BLaER1 (cell line): ENCODE results near the gene NEIL1.
"Not testable (repeated sequence)": the region's sequence is repeated elsewhere in the genome, so short reads cannot be mapped to it uniquely, and the experiment has no call there.

ENCODE experiments used
- H3K27ac ChIP-seq: shearing (Covaris generic); formaldehyde crosslinking; 2 replicates; pipeline ENCODE4 v1.8.1; 2022
- H3K27me3 ChIP-seq: shearing (Covaris generic); formaldehyde crosslinking; 2 replicates; pipeline ENCODE4 v1.8.1; 2022
- H3K36me3 ChIP-seq: shearing (Covaris generic); formaldehyde crosslinking; 2 replicates; pipeline ENCODE4 v1.8.1; 2022
- H3K4me1 ChIP-seq: shearing (Covaris generic); formaldehyde crosslinking; 2 replicates; pipeline ENCODE4 v1.8.1; 2022
- H3K4me2 ChIP-seq: shearing (Covaris generic); formaldehyde crosslinking; 2 replicates; pipeline ENCODE4 v1.8.1; 2022
- H3K4me3 ChIP-seq: shearing (Covaris generic); formaldehyde crosslinking; 2 replicates; pipeline ENCODE4 v1.8.1; 2022
- H3K9ac ChIP-seq: shearing (Covaris generic); formaldehyde crosslinking; 2 replicates; pipeline ENCODE4 v1.8.1; 2022
- H3K9me3 ChIP-seq: shearing (Covaris generic); formaldehyde crosslinking; 2 replicates; pipeline ENCODE4 v1.8.1; 2022
- H4K20me1 ChIP-seq: shearing (Covaris generic); formaldehyde crosslinking; 2 replicates; pipeline ENCODE4 v1.8.1; 2022
- Cebpa-rat ChIP-seq: shearing (Covaris generic); IDR thresholded peaks from 2 replicates; pipeline ENCODE4 v1.8.1; 2022

Gene NEIL1

GRCh38 chr15:75335313-75335704 is 11.5 kb upstream of the NEIL1 start:
- H3K4me3 ChIP-seq, result peak overlapping the region; percentile 83

GRCh38 chr15:75335705-75336355 is 11.0 kb upstream of the NEIL1 start, which contains the start of gene COMMD4:
Gene COMMD4, plus strand, starts transcription at chr15:75336063. Its CDS starts 27 bp downstream, at chr15:75336090.
- peaks cover 26% of the 10 kb centered on the region for H3K36me3 ChIP-seq
- H3K27me3 ChIP-seq, result no peaks in the 10 kb centered on the region
- no peaks in the 10 kb centered on the region for H3K9me3 ChIP-seq
- peak within 1 kb of the TSS; percentile 86 for H3K9ac ChIP-seq
- H3K4me3 ChIP-seq, result peak within 1 kb of the TSS; percentile 83
- TF ChIP-seq Cebpa-rat, result no peak
- H4K20me1 ChIP-seq, result no peaks in the 10 kb centered on the region
- peaks cover 22% of the 10 kb centered on the region for H3K4me1 ChIP-seq
- peak within 1 kb of the TSS; percentile 82 for H3K27ac ChIP-seq
- H3K4me2 ChIP-seq, result peak within 1 kb of the TSS; percentile 97

More at GRCh38 chr15:75335313-75335704, 11.5 kb upstream of the NEIL1 start:
- TF ChIP-seq Cebpa-rat, result no peak
- Histone ChIP-seq H3K9ac (peak overlapping the region; percentile 86), H3K27me3 (no peaks in the 10 kb centered on the region), H4K20me1 (no peaks in the 10 kb centered on the region), H3K4me2 (peak overlapping the region; percentile 97), H3K36me3 (peaks cover 21% of the 10 kb centered on the region), H3K27ac (peak overlapping the region; percentile 82), H3K4me1 (peaks cover 22% of the 10 kb centered on the region), H3K9me3 (no peaks in the 10 kb centered on the region)

- no peak for TF ChIP-seq Cebpa-rat
- H3K4me3 ChIP-seq, result no peak overlapping the region
These were observed 8.1 kb upstream of the NEIL1 start for GRCh38 chr15:75338661-75339240.

GRCh38 chr15:75339531-75340240 is 7.2 kb upstream of the NEIL1 start:
- Histone ChIP-seq H3K27me3 (no peaks in the 10 kb centered on the region), H3K4me3 (no peak overlapping the region), H4K20me1 (no peaks in the 10 kb centered on the region), H3K4me2 (no peak overlapping the region), H3K9me3 (no peaks in the 10 kb centered on the region), H3K9ac (no peak overlapping the region), H3K27ac (no peak overlapping the region), H3K4me1 (peaks cover 36% of the 10 kb centered on the region), H3K36me3 (peaks cover 35% of the 10 kb centered on the region)
- no peak for TF ChIP-seq Cebpa-rat

More at GRCh38 chr15:75338661-75339240, 8.1 kb upstream of the NEIL1 start:
- H3K9ac ChIP-seq, result no peak overlapping the region
- H3K36me3 ChIP-seq, result peaks cover 35% of the 10 kb centered on the region
- no peaks in the 10 kb centered on the region for H4K20me1 ChIP-seq
- no peak overlapping the region for H3K27ac ChIP-seq
- no peaks in the 10 kb centered on the region for H3K9me3 ChIP-seq
- no peak overlapping the region for H3K4me2 ChIP-seq
- peaks cover 27% of the 10 kb centered on the region for H3K4me1 ChIP-seq
- H3K27me3 ChIP-seq, result no peaks in the 10 kb centered on the region

GRCh38 chr15:75342221-75342620 is 4.6 kb upstream of the NEIL1 start:
- no peak overlapping the region for H3K4me3 ChIP-seq
- TF ChIP-seq Cebpa-rat, result no peak
- peaks cover 35% of the 10 kb centered on the region for H3K36me3 ChIP-seq
- no peaks in the 10 kb centered on the region for H3K27me3 ChIP-seq
- H3K4me1 ChIP-seq, result peaks cover 39% of the 10 kb centered on the region
- no peak overlapping the region for H3K4me2 ChIP-seq
- H3K9me3 ChIP-seq, result no peaks in the 10 kb centered on the region
- no peak overlapping the region for H3K27ac ChIP-seq
- no peaks in the 10 kb centered on the region for H4K20me1 ChIP-seq
- no peak overlapping the region for H3K9ac ChIP-seq

GRCh38 chr15:75343953-75344352 is 2.9 kb upstream of the NEIL1 start:
- H3K4me1 ChIP-seq, result peaks cover 45% of the 10 kb centered on the region
- H4K20me1 ChIP-seq, H3K27ac ChIP-seq, H3K9ac ChIP-seq, H3K9me3 ChIP-seq, H3K27me3 ChIP-seq, H3K4me3 ChIP-seq: not testable (repeated sequence)
- H3K4me2 ChIP-seq, result peak overlapping the region; percentile 36; the same call in 1 of the 2 replicates
- H3K36me3 ChIP-seq, result peaks cover 31% of the 10 kb centered on the region

- Histone ChIP-seq H3K4me3 (peak overlapping the region; percentile 78), H4K20me1 (peaks cover 23% of the 10 kb centered on the region), H3K27me3 (no peaks in the 10 kb centered on the region), H3K4me2 (peak overlapping the region; percentile 90), H3K4me1 (peaks cover 79% of the 10 kb centered on the region), H3K9me3 (peaks cover 16% of the 10 kb centered on the region), H3K27ac (peak overlapping the region; percentile 88), H3K9ac (peak overlapping the region; percentile 82), H3K36me3 (peaks cover 23% of the 10 kb centered on the region)
- no peak for TF ChIP-seq Cebpa-rat
These were observed 589 bp downstream of the NEIL1 start for GRCh38 chr15:75347222-75348033.

- no peak for TF ChIP-seq Cebpa-rat
- H3K36me3 ChIP-seq, result peaks cover 28% of the 10 kb centered on the region
- peaks cover 80% of the 10 kb centered on the region for H3K4me1 ChIP-seq
- H3K4me2 ChIP-seq, result peak overlapping the region; percentile 90
- peaks cover 27% of the 10 kb centered on the region for H4K20me1 ChIP-seq
- peak overlapping the region; percentile 88 for H3K27ac ChIP-seq
- peak overlapping the region; percentile 82 for H3K9ac ChIP-seq
- H3K4me3 ChIP-seq, result peak overlapping the region; percentile 78
- H3K9me3 ChIP-seq, result peaks cover 16% of the 10 kb centered on the region
- no peaks in the 10 kb centered on the region for H3K27me3 ChIP-seq
These were observed 1.3 kb downstream of the NEIL1 start for GRCh38 chr15:75348034-75348561.

- H3K4me1 ChIP-seq, result peaks cover 81% of the 10 kb centered on the region
- peak overlapping the region; percentile 78 for H3K4me3 ChIP-seq
- H3K9ac ChIP-seq, result peak overlapping the region; percentile 82
- no peaks in the 10 kb centered on the region for H3K27me3 ChIP-seq
- H3K4me2 ChIP-seq, result peak overlapping the region; percentile 90
- peaks cover 33% of the 10 kb centered on the region for H4K20me1 ChIP-seq
- H3K9me3 ChIP-seq, result peaks cover 16% of the 10 kb centered on the region
- H3K27ac ChIP-seq, result peak overlapping the region; percentile 88
- H3K36me3 ChIP-seq, result peaks cover 34% of the 10 kb centered on the region
- TF ChIP-seq Cebpa-rat, result no peak
These were observed 1.9 kb downstream of the NEIL1 start for GRCh38 chr15:75348562-75349350.

GRCh38 chr15:75349351-75349669 is 2.5 kb downstream of the NEIL1 start:
- H4K20me1 ChIP-seq, result peaks cover 39% of the 10 kb centered on the region
- H3K4me1 ChIP-seq, result peaks cover 81% of the 10 kb centered on the region
- not testable (repeated sequence) for H3K9ac ChIP-seq, H3K27me3 ChIP-seq
- peaks cover 40% of the 10 kb centered on the region for H3K36me3 ChIP-seq
- peak overlapping the region; percentile 90 for H3K4me2 ChIP-seq
- peaks cover 16% of the 10 kb centered on the region for H3K9me3 ChIP-seq
- peak overlapping the region; percentile 70 for H3K27ac ChIP-seq
- H3K4me3 ChIP-seq, result peak overlapping the region; percentile 78
